GM21367 (cell line): ENCODE measurements around the gene OTUD6A.
"Not testable (repeated sequence)": the region's sequence is repeated elsewhere in the genome, so short reads cannot be mapped to it uniquely, and the experiment has no call there.

Experiments
- ATAC-seq: cut with Tn5 transposase; IDR thresholded peaks from one replicate; pipeline ENCODE4 v1.9.1; 2021; ENCODE audit not compliant: unreplicated experiment

The OTUD6A gene

GRCh38 chrX:70044541-70045245 is 17.6 kb upstream of the OTUD6A start:
- no peak for ATAC-seq

DNA sequence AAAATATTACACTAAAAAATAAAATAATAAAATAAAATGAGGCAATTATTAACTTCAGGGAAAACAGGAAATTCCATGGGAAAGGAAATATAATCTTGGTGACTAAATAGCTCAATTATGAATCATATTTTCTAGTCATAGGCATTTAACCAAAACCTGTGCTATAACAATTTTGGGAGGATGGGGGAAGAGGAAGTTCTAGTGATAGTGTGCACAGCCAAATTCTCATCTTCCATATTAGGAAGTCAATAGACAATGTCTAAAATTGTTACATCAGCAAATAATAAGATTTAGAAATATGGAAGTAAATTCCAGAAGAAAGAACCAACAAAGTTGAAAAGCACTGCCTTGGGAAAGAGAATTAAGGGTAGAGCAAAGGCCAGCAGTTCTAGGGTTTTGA is 15.3 kb upstream of the OTUD6A start:
- ATAC-seq, result no peak

GRCh38 chrX:70049406-70049805 is 12.9 kb upstream of the OTUD6A start:
- ATAC-seq, result no peak

GRCh38 chrX:70049925-70050324 is 12.3 kb upstream of the OTUD6A start, which contains the start of gene AWAT2:
Gene AWAT2, minus strand, starts transcription at chrX:70049938. Its CDS starts 6 bp downstream, at chrX:70049932.
- no peak for ATAC-seq

GRCh38 chrX:70052895-70053615 is 9.2 kb upstream of the OTUD6A start:
- no peak for ATAC-seq

DNA sequence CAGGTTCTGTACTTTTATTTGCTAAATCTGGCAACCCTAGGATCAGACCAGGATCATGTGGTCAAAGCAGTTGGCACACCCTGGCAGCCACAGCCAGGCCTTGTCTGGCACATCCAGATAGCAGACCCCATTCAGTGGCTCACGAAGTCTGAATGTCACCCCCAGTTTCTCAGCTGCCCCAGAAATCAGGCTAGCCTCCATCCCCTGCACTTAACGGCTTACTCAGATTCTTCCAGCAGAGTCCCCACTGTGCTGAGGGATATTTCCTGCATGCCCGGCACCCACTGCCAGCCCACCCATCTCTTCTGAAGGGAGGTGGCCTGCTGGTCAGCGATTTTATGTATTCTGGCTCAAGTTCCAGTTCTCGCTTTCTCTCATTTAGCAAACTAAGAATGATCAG is 7.9 kb upstream of the OTUD6A start:
- no peak for ATAC-seq

GRCh38 chrX:70062961-70063550 is 799 bp downstream of the OTUD6A start:
- no peak for ATAC-seq

GRCh38 chrX:70066646-70067045 is 4.4 kb downstream of the OTUD6A start:
- ATAC-seq, result no peak

DNA sequence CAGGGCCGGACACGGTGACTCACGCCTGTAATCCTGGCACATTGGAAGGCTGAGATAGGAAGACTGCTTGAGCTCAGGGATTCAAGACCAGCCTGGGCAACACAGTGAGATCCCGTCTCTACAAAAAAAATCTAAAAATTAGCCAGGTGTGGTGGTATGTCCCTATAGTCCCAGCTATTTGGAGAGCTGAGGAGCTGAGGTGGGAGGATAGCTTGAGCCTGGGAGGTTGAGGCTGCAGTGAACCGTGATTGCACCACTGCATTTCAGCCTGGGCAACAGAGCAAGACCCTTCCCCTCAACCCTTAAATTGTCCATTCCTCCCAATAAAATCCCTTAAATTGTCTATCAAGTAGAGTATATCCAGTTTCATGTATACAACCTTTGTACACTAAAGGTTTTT is 17.0 kb downstream of the OTUD6A start:
- ATAC-seq, result no peak

DNA sequence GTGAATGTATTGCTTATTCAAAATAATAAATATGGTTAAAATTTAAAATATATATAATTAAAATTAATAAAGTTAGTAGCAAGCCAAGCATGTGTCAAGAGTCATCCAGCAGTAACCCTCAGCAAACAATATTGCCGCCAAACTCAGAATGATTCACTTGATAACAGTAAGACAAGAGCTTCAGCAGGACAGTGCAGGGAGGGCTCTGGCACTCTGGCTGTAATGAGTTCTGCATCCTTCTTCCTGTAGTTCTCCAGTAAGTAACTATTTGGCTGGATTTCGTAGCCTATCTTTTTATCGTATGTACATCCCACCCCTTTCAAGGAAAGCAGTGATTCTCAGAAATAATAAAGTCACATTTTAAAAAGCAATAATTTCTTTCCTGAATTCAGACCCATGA is 17.6 kb downstream of the OTUD6A start:
- ATAC-seq, result no peak

DNA sequence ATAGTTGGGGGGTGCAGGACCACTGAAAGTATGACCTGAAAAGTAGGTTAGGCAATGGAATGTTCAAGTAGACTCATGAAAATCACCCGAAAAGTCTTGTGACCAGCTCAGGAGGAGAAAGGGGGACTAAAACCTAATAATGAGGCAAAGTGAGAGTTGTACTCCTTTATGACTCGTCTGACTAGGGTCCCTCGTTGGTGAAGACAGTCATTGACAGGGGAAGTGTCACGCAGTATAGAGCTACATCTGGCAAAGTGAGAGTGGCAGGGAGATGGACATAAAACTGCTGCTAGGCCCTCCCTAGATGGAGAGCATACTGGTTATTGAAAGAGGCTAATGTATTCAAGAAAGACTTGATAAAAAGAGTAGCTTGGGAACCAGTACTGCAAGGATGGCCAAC is 20.5 kb downstream of the OTUD6A start:
- no peak for ATAC-seq

DNA sequence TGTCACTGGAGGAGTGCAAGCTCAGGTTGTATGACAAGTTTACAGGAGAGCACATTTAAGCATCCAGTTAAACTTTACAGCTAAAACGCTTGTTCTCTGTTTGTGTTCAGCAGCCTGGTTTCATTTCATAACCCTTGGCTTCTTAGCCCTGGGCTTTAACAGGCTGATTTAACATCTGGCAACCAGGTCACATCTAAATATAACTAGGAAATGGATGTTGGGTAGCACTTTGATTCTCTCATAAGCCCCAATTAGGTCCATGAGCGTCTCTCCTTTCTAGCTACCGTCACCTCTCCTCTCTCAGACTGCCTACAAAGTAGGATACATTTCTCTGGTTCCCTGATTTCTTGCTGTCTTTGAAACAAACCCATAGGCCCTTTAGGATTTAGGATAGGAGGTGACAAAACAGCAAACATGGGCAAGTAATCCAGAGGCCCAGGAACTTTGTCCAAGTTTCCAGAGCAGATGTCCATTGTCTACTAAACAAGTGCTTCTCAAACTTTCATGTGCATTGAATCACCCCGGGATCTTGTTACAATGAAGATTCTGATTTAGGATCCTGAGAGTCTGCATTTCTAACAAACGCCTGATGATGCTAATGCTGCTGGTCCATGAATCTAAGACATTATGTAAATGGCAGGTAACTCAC is 22.5 kb downstream of the OTUD6A start:
- ATAC-seq, result no peak

DNA sequence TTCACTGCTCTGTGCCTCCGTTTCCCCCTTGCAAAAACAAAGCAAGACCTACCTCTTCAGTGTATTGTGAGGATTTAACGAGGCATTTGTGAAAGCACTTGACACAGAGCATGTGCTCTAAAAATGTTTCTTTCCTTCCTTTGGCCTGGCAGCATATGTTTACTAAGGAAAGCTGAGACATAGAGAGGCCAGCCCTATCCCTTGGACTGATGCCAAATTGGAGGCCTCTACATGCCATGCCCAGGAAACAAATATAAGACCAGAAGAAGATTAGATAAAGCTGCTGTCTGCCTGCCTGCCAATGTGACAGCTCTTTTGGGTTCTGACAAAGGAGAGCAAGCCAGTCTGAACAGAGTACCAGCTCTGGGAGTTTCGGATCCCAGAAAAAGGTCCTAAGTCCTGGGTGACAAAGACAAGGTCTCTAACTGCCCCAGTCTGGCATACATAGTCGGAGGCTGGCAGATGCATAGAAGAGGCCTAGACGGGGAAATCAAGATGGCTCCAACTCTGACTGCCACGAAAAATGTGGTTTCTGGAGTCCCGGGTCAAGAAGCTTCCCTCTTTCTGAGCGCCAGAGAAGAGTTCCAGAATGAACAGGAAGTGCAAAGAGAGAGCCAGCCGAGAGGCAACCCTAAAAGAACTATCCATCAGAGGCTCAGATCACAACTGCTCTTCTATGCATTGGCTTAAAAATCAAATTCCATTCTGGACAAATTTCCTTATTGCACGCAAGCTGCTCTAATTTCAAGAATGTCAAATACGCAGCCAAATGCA is 25.8 kb downstream of the OTUD6A start:
- ATAC-seq, result no peak

- ATAC-seq, result no peak
Observed at GRCh38 chrX:70088751-70089150, 26.5 kb downstream of the OTUD6A start.

- ATAC-seq, result no peak
Observed at GRCh38 chrX:70089604-70090297, 27.5 kb downstream of the OTUD6A start.

DNA sequence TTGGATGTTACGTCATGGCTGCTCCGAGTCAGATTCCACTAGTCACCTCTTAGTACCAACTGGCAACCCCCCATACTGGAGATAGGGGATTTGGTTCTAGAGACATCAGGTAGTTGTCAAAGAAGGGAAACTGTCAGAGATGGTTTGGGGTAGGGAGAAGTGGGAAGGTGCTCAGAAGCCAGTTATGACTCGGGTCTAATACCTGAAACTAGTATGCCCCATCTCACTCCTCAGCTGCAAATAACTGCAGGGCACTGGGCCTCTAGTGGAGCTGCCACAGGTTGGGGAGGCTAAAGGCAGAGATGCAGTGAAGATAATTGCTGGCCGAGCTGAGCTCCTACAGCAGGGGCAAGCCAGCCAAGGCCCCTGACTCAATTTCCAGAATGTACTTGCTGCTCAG is 30.0 kb downstream of the OTUD6A start:
- no peak for ATAC-seq

- no peak for ATAC-seq
Observed at GRCh38 chrX:70096052-70096451, 33.8 kb downstream of the OTUD6A start.

- ATAC-seq, result no peak
Observed at GRCh38 chrX:70105229-70105628, 43.0 kb downstream of the OTUD6A start.

GRCh38 chrX:70111436-70112026 is 49.3 kb downstream of the OTUD6A start:
- not testable (repeated sequence) for ATAC-seq
